Heart left ventricle (tissue), 16 donors: ENCODE measurements around the gene OXNAD1. TPM values are rescaled to one million over a fixed set of nuclear protein-coding genes. Genes with fewer than 3 reads are reported as not detected.

ENCODE experiments used
- ATAC-seq, 4 donors: fragments of 200-7000 bp; cut with Tn5 transposase; one replicate each; pipeline ENCODE4 v1.9.1; 2020 to 2022; ENCODE audit warnings: moderate library complexity in 4 of 4, mild to moderate bottlenecking in 3 of 4, moderate number of reproducible peaks in 1 of 4
- DNase-seq, 5 donors: peaks; one replicate each; pipeline ENCODE4 v3.0.0-alpha.2; 2020
- H3K27ac ChIP-seq, 12 donors: fragments of 200-600 bp; sonication (generic) in 4 of 12; one replicate each; pipeline versions ENCODE4 v1.5.0 to v1.8.0; 2016 to 2022; ENCODE audit warnings: mild to moderate bottlenecking in 2 of 12
- H3K27me3 ChIP-seq, 9 donors: fragments of 200-600 bp; sonication (generic) in 2 of 9; one replicate each; pipeline versions ENCODE4 v1.5.1 to v1.8.0; 2016 to 2022; ENCODE audit warnings: mild to moderate bottlenecking in 3 of 9
- H3K36me3 ChIP-seq, 9 donors: fragments of 200-600 bp; sonication (generic) in 2 of 9; one replicate each; pipeline versions ENCODE4 v1.5.0 to v1.8.0; 2018 to 2022; ENCODE audit warnings: mild to moderate bottlenecking in 2 of 9
- H3K4me1 ChIP-seq, 12 donors: fragments of 200-600 bp; sonication (generic) in 4 of 12; one replicate each; pipeline versions ENCODE4 v1.5.0 to v1.8.0; 2016 to 2022; ENCODE audit warnings: mild to moderate bottlenecking in 3 of 12
- H3K4me3 ChIP-seq, 12 donors: fragments of 200-600 bp; sonication (generic) in 4 of 12; one replicate each; pipeline versions ENCODE4 v1.5.0 to v1.8.0; 2017 to 2022; ENCODE audit warnings: mild to moderate bottlenecking in 9 of 12, moderate library complexity in 4 of 12
- H3K9me3 ChIP-seq, 12 donors: fragments of 200-600 bp; sonication (generic) in 4 of 12; one replicate each; pipeline versions ENCODE4 v1.5.0 to v1.8.0; 2016 to 2022; ENCODE audit warnings: mild to moderate bottlenecking in 1 of 12
- CTCF ChIP-seq, 12 donors: fragments of 200-600 bp; sonication (generic) in 4 of 12; IDR thresholded peaks; one replicate each; pipeline versions ENCODE4 v1.5.0 to v1.8.0; 2018 to 2022; ENCODE audit warnings: antibody characterized with exemption in 12 of 12, mild to moderate bottlenecking in 5 of 12
- POLR2A ChIP-seq, 2 donors: fragments of 450-650 bp; IDR thresholded peaks; one replicate each; pipeline ENCODE4 v1.6.1; 2017; ENCODE audit warnings: antibody characterized with exemption in 2 of 2, mild to moderate bottlenecking in 2 of 2, moderate library complexity in 2 of 2
- WGBS, 4 donors: extraction: QIAGEN DNeasy Blood & Tissue Kit in 2 of 4; methylation state at CpG; one replicate each; pipeline versions ENCODE4 v1.1.5 to v1.1.7; 2013 to 2018; 5-methylcytosine and 5-hydroxymethylcytosine counted together
- intact Hi-C, 10 donors: fragments of 100-400 bp; cut with DNase I; formaldehyde crosslinking; loops; one replicate each; pipeline versions ENCODE4 v1.11.1 to v1.14.2; 2022
- polyA plus RNA-seq, 2 donors: library from polyadenylated mRNA; stranded (reverse); fragments of 200-250 nt; gene quantifications; one replicate each; pipeline ENCODE4 v1.2.3, GENCODE V29; 2013
- total RNA-seq, 9 donors: library from RNA; depleted of rRNA in 2 of 9; stranded (reverse); fragments of >200 nt in 2 of 9; fragmentation: NEBNext Ultra II Directional in 3 of 9; extraction: Animal tissue kit (Norgen Biotek cat#: 25700) in 3 of 9; gene quantifications; one replicate each; pipeline versions ENCODE4 v1.1.0 to v1.2.4, GENCODE V29; 2016 to 2023
- donor health status: ischemic (EF 13 %, LVEDD 7.1; RV severe dilation, severe dysfunction).
- donor health status: healthy with polysubstance abuse.
- donor health status: DM: no; HTN: yes; CAD: no.
- donor health status: DM: no; HTN: no; CAD: no.
- donor health status: ischemic (EF 25% LVEDD 6.9; RV normal size, moderate dysfunction).
- donor health status: ischemic (EF 25% LVEDD 5.7; RV mildly dilated, moderate dysfunction).
- donor health status: healthy.
- donor health status: DM: yes; HTN: yes; CAD: no.
- donor health status: ischemic (EF 35%, LVEDD 5.7; RV mildly dilated, moderate dysfunction).
- donor health status: nonischemic (EF 11% LVEDD 7.7; RV severe dilation, severe dysfunction).
- donor health status: DM: yes; HTN: yes; CAD: no.
- donor health status: PGD.
- donor health status: ischemic (EF 29% LVEDD 5.4; RV normal size, mild dysfunction).
- donor health status: nonischemic (EF 23%, LVEDD 6.1; RV moderate dilation, normal function).

Gene OXNAD1
- total and polyA plus RNA-seq, 11 donors = 7.3 to 26.9 (median 18.1) TPM

GRCh38 chr3:16352428-16352827, 87.4 kb downstream of the OXNAD1 start:
- intact Hi-C loops = no loop called here
- H3K9me3 ChIP-seq = no peaks in the 10 kb centered on the region
- H3K27ac ChIP-seq = no peak overlapping the region
- DNase-seq (no peak), ATAC-seq (no peak)
- H3K27me3 ChIP-seq = no peaks in the 10 kb centered on the region
- TF ChIP-seq CTCF (IDR thresholded peaks at IDR 0.05) = no peak
- TF ChIP-seq POLR2A (IDR thresholded peaks at IDR 0.05) = no peak
- 82 to 91% (median 88%) methylated on average over 2 of the region's 2 CpGs for WGBS, 4 donors
- peaks cover 0 to 76% (median 44%) of the 10 kb centered on the region in 9 donors for H3K36me3 ChIP-seq
- no peak overlapping the region for H3K4me3 ChIP-seq
- peaks cover 0 to 26% (median 10%) of the 10 kb centered on the region in 12 donors for H3K4me1 ChIP-seq

GRCh38 chr3:16354291-16354690, 89.3 kb downstream of the OXNAD1 start:
- peaks cover 0 to 1% (median 0%) of the 10 kb centered on the region in 12 donors for H3K9me3 ChIP-seq
- no peak overlapping the region for H3K27ac ChIP-seq
- DNase-seq (no peak), ATAC-seq (no peak)
- intact Hi-C loops = no loop called here
- peaks cover 0 to 42% (median 18%) of the 10 kb centered on the region in 12 donors for H3K4me1 ChIP-seq
- H3K4me3 ChIP-seq = no peak overlapping the region
- 95 to 98% (median 96%) methylated on average over 3 of the region's 3 CpGs for WGBS, 4 donors
- H3K27me3 ChIP-seq = no peaks in the 10 kb centered on the region
- TF ChIP-seq POLR2A (IDR thresholded peaks at IDR 0.05) (no peak), CTCF (IDR thresholded peaks at IDR 0.05) (no peak)
- H3K36me3 ChIP-seq = peaks cover 0 to 61% (median 25%) of the 10 kb centered on the region in 9 donors

Other genes with a start within 250 kb of the OXNAD1 start
- 10 to 100 TPM in 2 of 9 donors, 1 to 10 TPM in 6, under 1 TPM in 1; 0.96 to 81.1 (median 5.5) TPM for gene GALNT15, start 90.5 kb upstream of the OXNAD1 start, total RNA-seq
- gene GALNT15, start 90.5 kb upstream of the OXNAD1 start, polyA plus RNA-seq = 10 to 100 TPM in 1 of 2 donors, 1 to 10 TPM in 1; 5.0 to 12.0 TPM
- 10 to 100 TPM; 13.7 to 35.6 (median 20.9) TPM for gene DPH3, start 269 bp upstream of the OXNAD1 start, total RNA-seq
- gene DPH3, start 269 bp upstream of the OXNAD1 start, polyA plus RNA-seq = 10 to 100 TPM in 1 of 2 donors, 1 to 10 TPM in 1; 10.0 to 38.3 TPM
- gene RFTN1, start 248.5 kb downstream of the OXNAD1 start, total RNA-seq = 10 to 100 TPM; 17.1 to 40.8 (median 26.4) TPM
- 10 to 100 TPM; 18.1 to 27.8 TPM for gene RFTN1, start 248.5 kb downstream of the OXNAD1 start, polyA plus RNA-seq